Mesothelial cell of epicardium (in vitro differentiated cells): Measurements from ENCODE around the gene CDC14C. TPM values are rescaled to one million over a fixed set of nuclear protein-coding genes. Genes with fewer than 3 reads are reported as not detected.
"Not testable (repeated sequence)": the region's sequence is repeated elsewhere in the genome, so short reads cannot be mapped to it uniquely, and the experiment has no call there.

Experiments
- DNase-seq, 2 experiments: peaks; one replicate each; pipeline ENCODE4 v3.0.0; 2021; ENCODE audit warnings: low spot score in 2 of 2; ENCODE audit not compliant: unreplicated experiment in 2 of 2
- H3K27ac Mint-ChIP-seq: 2 replicates; pipeline ENCODE4 v1.8.0; 2021; ENCODE audit warnings: mixed read lengths
- H3K27me3 Mint-ChIP-seq: 2 replicates; pipeline ENCODE4 v1.8.0; 2021; ENCODE audit warnings: low read depth, mixed read lengths
- H3K36me3 Mint-ChIP-seq: 2 replicates; pipeline ENCODE4 v1.8.0; 2021; ENCODE audit warnings: mixed read lengths
- H3K4me1 Mint-ChIP-seq: 2 replicates; pipeline ENCODE4 v1.8.0; 2021; ENCODE audit warnings: mixed read lengths
- H3K4me3 Mint-ChIP-seq: 2 replicates; pipeline ENCODE4 v1.8.0; 2021; ENCODE audit warnings: mild to moderate bottlenecking, moderate library complexity, mixed read lengths
- H3K9me3 Mint-ChIP-seq: 2 replicates; pipeline ENCODE4 v1.8.0; 2021; ENCODE audit warnings: mixed read lengths
- total RNA-seq: library from RNA; stranded (reverse); gene quantifications from 3 replicates; pipeline ENCODE4 v1.2.1, GENCODE V29; 2021
- TF ChIP-seq, protein P1 (sequence below): fragments of 200-600 bp; sonication (generic); IDR thresholded peaks from one replicate; pipeline ENCODE4 v1.5.0; 2021; ENCODE audit warnings: antibody characterized with exemption; ENCODE audit not compliant: unreplicated experiment

The CDC14C gene
- total RNA-seq, 1 donor from 2014 or later: 0.07 TPM

DNA sequence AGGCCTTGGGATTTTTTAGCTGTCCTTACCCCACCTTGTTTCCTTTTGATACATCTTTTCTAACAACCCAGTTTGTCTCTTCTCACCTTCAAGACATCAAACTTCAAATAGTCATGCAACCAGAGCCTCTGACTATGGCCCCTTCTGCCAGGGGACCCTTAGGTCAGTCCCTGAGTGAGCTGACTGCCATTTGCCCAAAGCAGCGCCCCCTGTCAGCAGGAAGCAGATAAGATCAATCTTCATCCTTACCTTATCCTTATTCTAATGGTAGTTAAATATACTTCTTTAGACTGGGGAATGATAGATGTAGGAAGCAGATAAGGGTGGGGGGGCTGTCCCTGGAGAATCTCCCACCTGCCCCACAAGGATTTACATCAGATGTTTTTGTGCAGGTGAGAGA is 29.8 kb upstream of the CDC14C start:
- no peak overlapping the region for H3K27ac Mint-ChIP-seq
- peaks cover 8% of the 10 kb centered on the region for H3K4me1 Mint-ChIP-seq
- H3K9me3 Mint-ChIP-seq: peaks cover 30% of the 10 kb centered on the region
- H3K4me3 Mint-ChIP-seq: no peak overlapping the region
- TF ChIP-seq, protein P1, sequence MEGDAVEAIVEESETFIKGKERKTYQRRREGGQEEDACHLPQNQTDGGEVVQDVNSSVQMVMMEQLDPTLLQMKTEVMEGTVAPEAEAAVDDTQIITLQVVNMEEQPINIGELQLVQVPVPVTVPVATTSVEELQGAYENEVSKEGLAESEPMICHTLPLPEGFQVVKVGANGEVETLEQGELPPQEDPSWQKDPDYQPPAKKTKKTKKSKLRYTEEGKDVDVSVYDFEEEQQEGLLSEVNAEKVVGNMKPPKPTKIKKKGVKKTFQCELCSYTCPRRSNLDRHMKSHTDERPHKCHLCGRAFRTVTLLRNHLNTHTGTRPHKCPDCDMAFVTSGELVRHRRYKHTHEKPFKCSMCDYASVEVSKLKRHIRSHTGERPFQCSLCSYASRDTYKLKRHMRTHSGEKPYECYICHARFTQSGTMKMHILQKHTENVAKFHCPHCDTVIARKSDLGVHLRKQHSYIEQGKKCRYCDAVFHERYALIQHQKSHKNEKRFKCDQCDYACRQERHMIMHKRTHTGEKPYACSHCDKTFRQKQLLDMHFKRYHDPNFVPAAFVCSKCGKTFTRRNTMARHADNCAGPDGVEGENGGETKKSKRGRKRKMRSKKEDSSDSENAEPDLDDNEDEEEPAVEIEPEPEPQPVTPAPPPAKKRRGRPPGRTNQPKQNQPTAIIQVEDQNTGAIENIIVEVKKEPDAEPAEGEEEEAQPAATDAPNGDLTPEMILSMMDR: no peak
- H3K27me3 Mint-ChIP-seq: no peaks in the 10 kb centered on the region
- peaks cover 2% of the 10 kb centered on the region for H3K36me3 Mint-ChIP-seq
- DNase-seq: no peak

DNA sequence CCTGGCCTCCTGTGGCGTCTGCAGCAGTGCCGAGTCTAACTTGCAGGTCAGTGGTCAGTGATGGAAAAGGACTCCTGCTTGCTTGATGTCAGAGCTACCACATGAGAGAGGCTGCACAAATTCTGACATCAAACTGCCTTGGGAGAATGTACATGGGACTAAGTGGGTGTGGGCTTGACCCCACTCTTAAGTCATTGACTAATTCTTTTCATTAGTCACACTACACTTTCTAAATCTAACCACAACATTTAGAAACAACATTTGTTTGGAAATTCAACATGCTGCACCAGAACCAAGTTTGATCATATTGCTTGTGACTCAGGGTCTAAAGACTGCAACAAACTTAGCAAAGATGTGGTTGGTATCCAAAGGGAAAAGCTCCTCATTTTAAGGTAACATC is 24.4 kb upstream of the CDC14C start:
- H3K36me3 Mint-ChIP-seq: no peaks in the 10 kb centered on the region
- TF ChIP-seq, protein P1: no peak
- H3K4me3 Mint-ChIP-seq: no peak overlapping the region
- no peak for DNase-seq
- no peaks in the 10 kb centered on the region for H3K27me3 Mint-ChIP-seq
- H3K4me1 Mint-ChIP-seq: peaks cover 9% of the 10 kb centered on the region
- no peak overlapping the region for H3K27ac Mint-ChIP-seq
- peaks cover 1% of the 10 kb centered on the region for H3K9me3 Mint-ChIP-seq

DNA sequence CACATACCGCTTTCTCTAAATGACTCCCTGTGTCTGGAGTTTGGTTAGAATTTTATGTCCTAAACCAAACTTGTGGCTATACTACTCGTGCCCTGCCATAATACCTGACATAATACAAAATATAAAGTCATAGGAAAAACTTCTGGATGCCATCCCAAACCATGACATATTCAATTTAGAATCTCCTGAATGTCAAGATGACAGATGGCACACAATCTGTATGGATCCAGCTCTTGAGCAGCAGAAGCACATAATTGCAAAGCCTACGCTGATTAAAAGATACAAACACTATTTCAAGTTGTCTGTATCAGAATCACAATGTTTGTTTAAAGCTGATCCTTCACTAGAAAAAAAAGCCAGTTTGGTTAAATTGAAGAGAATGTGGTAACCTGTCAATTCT is 22.4 kb upstream of the CDC14C start:
- Mint-ChIP-seq H3K4me1 (peaks cover 15% of the 10 kb centered on the region), H3K36me3 (no peaks in the 10 kb centered on the region), H3K27ac (no peak overlapping the region), H3K4me3 (no peak overlapping the region), H3K9me3 (peaks cover 8% of the 10 kb centered on the region), H3K27me3 (no peaks in the 10 kb centered on the region)
- no peak for DNase-seq
- TF ChIP-seq, protein P1: no peak

DNA sequence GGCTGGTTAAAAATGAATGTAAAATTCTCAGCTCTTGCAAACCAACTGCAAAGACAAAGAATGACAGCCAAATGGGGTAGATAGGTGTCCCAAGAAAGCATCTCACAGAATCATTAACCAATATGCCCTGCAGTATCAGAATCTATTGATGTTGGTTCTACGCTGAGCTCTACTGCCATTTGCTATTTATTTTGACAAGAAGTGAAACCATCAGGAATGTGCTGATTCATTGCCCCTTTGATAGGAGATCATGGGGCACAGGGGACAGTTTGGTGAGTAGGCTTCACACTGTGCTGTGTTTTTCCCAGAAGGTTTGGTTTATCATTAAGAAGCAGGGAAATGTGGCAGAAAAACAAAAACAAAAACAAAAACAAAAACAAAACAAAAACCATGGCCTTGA is 19.4 kb upstream of the CDC14C start:
- Mint-ChIP-seq H3K4me1 (peaks cover 7% of the 10 kb centered on the region), H3K27me3 (no peaks in the 10 kb centered on the region), H3K4me3 (no peak overlapping the region), H3K27ac (no peak overlapping the region), H3K9me3 (peaks cover 12% of the 10 kb centered on the region), H3K36me3 (no peaks in the 10 kb centered on the region)
- DNase-seq: no peak
- TF ChIP-seq, protein P1: no peak

DNA sequence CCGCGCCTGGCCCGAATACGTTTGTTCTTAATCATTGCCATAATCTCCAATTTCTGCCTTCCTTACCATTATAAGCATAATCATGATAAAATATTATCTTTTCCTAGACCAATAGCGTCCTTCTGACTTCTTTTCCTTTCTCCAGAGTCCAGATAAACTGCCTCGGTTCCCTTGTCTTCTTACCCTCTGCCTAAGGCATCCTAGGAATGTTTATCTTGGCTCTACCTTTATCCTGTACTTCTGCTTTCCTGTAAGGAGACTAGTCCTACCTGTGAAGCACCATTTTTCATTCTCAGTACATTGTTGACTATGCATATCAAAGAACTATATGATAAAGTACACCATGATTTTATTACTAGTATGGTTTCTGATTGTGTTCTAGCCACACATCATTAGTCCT is 18.7 kb upstream of the CDC14C start:
- Mint-ChIP-seq H3K9me3 (peaks cover 12% of the 10 kb centered on the region), H3K27ac (peak overlapping the region; percentile 7)
- not testable (repeated sequence) for H3K36me3 Mint-ChIP-seq, H3K4me1 Mint-ChIP-seq, DNase-seq, H3K27me3 Mint-ChIP-seq, H3K4me3 Mint-ChIP-seq

DNA sequence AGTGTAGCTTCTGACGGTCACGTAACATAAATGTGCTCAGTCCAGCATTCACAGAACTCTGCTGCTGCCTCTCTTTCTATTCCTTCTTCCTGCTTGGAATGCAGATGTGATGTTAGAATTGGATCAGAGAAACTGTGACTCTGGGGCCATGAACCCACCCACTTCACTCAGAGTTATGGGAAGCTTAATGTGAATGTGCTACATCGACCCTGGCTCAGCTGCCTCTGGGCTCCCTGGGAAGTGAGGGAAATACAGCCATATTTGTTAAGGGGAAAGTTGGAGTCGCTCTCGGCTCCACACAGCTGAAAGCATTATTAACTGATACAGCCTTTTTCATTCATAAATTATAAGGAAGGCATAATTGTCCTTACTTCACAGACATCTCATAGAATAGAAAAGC is 14.5 kb upstream of the CDC14C start:
- not testable (repeated sequence) for H3K27me3 Mint-ChIP-seq, H3K36me3 Mint-ChIP-seq, H3K4me3 Mint-ChIP-seq, H3K4me1 Mint-ChIP-seq, DNase-seq, H3K27ac Mint-ChIP-seq
- H3K9me3 Mint-ChIP-seq: peaks cover 25% of the 10 kb centered on the region

DNA sequence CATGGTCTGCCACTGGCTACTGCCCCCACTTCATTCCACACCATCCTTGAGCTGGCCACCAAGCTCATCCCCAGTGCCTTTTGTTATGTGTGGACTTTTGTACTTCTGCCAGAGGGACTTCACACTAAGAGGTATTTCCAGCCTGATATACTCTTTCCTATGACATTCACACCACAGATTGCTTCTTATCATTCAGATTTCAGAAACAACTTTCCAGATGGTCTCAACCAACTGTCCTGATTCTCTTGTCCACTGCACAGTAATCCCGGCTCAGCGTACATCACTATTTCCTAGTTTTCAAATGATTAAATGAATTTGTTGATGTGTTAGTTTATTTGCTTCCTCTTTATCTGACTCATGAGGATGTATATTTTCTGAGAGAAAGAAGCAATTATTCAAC is 7.1 kb downstream of the CDC14C start:
- Mint-ChIP-seq H3K27me3 (no peaks in the 10 kb centered on the region), H3K9me3 (peaks cover 3% of the 10 kb centered on the region), H3K36me3 (no peaks in the 10 kb centered on the region), H3K4me3 (no peak overlapping the region), H3K4me1 (peaks cover 5% of the 10 kb centered on the region), H3K27ac (no peak overlapping the region)
- TF ChIP-seq, protein P1: no peak
- no peak for DNase-seq
